ENCODE measurements around the gene LRRC8B.

Gene LRRC8B

GRCh38 chr1:89644119-89644814 lies 119.6 kb downstream of the LRRC8B start:
- TF ChIP-seq CTCF (conservative IDR thresholded peaks at IDR 0.05): no peak
- H3K27ac ChIP-seq: no peak overlapping the region

- no peak for TF ChIP-seq CTCF (conservative IDR thresholded peaks at IDR 0.05)
- no peak overlapping the region for H3K27ac ChIP-seq
These were observed 121.6 kb downstream of the LRRC8B start for GRCh38 chr1:89646259-89646658.

Measured in VCaP (cell line).